ENCODE measurements around the gene FNBP1.

FNBP1 gene

DNA sequence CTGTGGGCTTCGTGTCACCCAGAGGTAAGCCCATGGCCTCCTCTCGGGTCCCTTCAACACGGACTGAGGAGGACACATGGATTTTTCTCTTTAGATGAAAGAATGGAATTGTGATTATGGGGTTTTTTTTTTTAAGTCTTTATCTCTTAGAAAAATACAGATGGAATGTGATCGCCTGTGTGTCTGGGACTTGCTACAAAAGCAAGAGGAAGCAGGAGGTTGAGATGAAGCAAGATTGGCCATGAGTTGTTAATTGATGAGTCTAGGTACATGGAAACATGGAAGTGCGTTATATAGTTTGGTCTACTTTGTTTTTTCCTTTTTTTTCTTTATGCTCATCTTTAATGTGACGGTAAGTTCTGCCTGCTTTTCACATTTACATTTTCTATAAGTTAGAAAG is 193.1 kb downstream of the FNBP1 start:
- no peak for DNase-seq

DNA sequence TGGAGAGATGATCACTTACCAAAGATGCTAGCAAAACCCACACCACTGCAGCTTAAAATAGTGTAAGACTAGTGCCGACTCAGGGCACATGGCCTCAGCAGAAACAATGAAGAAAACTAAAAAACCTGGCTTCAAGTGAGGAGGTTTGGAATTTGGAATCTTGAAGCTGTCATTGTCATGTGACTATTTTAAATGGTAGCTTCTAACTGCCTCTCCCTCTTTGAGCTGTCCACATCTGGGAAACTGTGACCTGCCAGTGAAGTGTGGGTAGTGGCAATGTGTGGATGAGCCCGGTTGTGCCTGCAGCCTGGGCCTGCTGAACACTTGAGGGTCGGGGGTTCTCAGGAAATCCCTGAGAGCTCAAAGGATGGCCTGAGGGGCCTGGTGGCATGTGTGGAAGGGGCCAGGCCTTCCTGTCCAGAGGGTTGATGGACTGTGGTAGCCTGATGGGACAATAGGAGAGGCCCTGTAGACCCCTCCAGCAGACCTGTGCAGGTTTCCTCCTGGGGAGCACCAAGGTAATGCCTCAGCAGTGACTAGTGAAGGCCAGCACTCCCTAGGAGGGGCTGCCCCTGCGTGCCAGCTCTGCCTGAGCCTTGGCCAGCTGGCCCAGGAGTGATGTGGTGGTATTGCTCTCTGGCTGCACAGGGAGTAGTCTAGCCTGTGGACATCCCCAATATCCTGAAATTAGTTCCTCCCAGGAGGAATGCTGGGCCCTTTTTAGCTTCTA is 194.1 kb downstream of the FNBP1 start:
- no peak for DNase-seq

DNA sequence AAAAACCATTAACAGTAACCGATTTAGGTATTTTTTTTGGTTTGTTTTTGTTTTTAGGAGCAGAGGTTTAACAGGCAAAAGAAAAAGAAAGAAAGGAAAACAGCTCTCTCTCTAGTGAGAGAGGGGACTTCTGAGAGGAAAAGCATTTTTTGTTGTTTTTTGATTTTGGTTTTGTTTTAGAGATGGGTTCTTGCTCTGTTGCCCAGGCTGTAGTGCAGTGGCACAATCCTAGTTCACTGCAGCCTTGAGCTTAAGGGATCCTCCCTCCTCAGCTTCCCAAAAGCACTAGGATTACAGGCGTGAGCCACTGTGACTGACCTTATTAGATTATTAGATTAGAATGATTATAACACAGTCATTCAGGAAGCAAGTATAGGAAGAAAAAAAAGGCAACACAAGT is 197.6 kb downstream of the FNBP1 start:
- DNase-seq: no peak

DNA sequence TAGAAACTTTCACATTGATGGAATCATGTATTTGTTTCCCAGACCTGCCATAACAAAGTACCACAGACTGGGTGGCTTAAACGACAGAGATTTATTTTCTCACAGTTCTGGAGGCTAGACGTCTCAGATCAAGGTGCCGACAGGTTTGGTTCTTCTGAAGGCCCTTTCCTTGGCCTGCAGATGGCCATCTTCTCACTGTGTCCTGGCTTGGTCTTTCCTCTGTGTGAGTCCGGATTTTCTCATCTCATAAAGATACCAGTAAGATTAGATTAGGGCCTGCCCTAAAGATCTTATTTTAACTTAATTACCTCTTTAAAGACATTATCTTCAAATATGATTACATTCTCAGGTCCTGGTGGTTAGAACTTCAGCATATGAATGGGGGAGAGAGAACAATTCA is 201.9 kb downstream of the FNBP1 start:
- no peak for DNase-seq

DNA sequence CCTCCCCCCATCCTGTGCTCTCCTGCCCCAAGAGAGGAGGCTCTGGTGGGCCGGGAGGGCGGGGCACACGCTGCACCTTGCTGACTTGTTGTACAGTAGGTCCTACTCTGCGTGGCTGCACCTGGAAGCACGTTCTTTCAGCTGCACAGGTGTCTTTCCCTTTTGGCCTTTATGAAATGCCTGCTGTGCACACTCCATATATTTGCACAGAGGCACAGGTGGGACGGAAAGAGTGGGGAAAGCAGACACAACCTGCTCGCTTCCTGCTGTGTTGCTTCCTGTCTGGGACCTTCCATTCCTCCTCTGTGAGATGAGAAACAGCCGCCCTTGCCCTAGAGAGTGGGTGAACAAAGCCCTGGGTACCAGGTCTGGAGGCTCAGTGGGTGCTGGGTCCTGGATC is 203.0 kb downstream of the FNBP1 start:
- DNase-seq: no peak

DNA sequence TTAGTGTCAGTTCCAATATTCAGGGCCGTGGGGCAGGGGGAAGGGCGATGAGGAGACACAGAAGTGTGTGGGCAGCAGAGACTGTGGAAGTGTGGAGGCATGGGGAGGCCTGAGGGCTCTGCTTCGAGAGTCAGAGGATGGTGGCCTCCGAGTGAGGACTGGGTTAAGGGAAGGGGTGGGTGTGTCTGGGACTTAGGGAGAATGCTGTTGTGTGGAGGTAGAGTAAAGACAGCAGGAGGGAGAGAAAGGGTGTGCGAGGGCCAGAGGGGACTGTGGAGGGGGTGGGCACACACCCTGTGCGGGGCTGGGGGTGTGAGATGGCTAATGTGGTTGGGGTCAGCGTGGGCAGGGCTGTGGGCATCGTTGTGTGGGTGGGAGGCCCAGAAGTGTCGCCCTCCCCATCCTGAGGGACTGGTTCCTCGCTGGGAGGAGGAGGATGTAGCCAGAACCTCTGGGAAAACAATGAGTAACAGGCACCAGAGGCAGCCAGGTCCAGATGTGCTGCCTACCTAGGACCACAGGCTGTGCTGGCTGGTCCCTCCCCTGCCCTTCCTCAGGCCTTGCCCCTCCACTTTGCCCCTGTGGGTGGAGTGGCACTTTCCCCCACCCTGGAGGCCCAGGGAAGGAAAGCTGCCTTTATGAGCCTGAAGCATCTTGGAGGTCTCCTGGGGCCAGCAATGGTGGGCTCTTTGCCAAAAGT is 203.5 kb downstream of the FNBP1 start:
- no peak for DNase-seq

DNA sequence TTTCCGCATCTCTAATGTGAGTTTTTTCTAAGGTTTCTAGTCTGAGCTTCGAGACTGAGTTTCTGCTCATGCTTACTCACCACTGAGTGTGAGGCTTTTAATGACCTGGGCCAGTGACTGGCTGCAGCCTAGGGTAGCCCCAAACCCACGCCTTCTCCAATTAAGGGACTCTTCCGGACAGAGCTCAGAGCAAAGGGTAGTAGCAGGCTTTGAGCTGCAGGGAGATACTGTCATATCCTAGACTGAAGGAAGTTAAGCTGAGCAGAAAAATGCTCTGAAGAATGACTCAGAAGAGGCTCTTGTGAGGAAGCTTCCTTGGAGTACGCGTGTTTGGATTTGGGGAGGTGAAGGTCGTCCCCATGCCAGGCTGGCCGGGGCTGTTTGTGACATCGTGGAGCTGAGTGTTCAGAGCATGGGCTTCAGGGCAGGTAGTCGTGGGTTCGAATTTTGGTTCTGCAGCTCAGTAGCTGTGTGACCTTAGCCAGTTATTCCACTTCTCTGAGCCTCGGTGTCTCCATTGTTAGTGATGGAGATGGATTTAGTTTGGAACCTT is 204.2 kb downstream of the FNBP1 start:
- DNase-seq: no peak
